A549 (cell line): ENCODE measurements around the gene TBC1D32. TPM values are rescaled to one million over a fixed set of nuclear protein-coding genes. Genes with fewer than 3 reads are reported as not detected.
"Not testable (repeated sequence)": the region's sequence is repeated elsewhere in the genome, so short reads cannot be mapped to it uniquely, and the experiment has no call there.

Experiments used
- ATAC-seq, 2 experiments: fragments of 200-7000 bp in 1 of 2; fragments of >200 bp in 1 of 2; cut with Nextera tagmentation in 1 of 2; cut with Tn5 transposase in 1 of 2; 3 replicates each; pipeline versions ENCODE4 v1.8.0 to v1.9.1; 2018 to 2020; ENCODE audit warnings: mild to moderate bottlenecking in 1 of 2, moderate library complexity in 1 of 2
- CTCF ChIA-PET: fragments of 300-600 bp; sonication (Branson Sonifier 250); formaldehyde crosslinking; extraction: SDS; loops from one replicate; lab custom pipeline; 2021; ENCODE audit warnings: antibody characterized with exemption, inconsistent platforms; lab: Yijun Ruan, JAX
- POLR2A ChIA-PET: fragments of 350-600 bp; formaldehyde crosslinking; extraction: SDS; loops from one replicate; lab custom pipeline; 2021; ENCODE audit warnings: antibody characterized with exemption, inconsistent platforms; lab: Yijun Ruan, JAX
- DNase-seq, 2 experiments: peaks; one replicate each; pipeline versions ENCODE4 v3.0.0 to v3.0.0-alpha.2; 2011 to 2016; ENCODE audit warnings: low read depth in 1 of 2, low spot score in 1 of 2
- FAIRE-seq: peaks from 2 replicates; lab custom pipeline; 2011; peaks lifted over from hg19 to GRCh38; lab: Jason Lieb, UNC
- H3K27ac ChIP-seq, 2 experiments: fragments of >200 bp; sonication (Bioruptor Twin); formaldehyde crosslinking; 3 replicates each; pipeline ENCODE4 v1.5.1; 2016 to 2017
- H3K4me1 ChIP-seq: fragments of >200 bp; sonication (Bioruptor Twin); formaldehyde crosslinking; 3 replicates; pipeline ENCODE4 v1.6.1; 2016
- H3K4me2 ChIP-seq: fragments of >200 bp; sonication (Bioruptor Twin); formaldehyde crosslinking; 3 replicates; pipeline ENCODE4 v1.6.1; 2016
- H3K4me3 ChIP-seq: fragments of >200 bp; sonication (Bioruptor Twin); formaldehyde crosslinking; 3 replicates; pipeline ENCODE4 v1.5.1; 2016
- H3K9me3 ChIP-seq: fragments of >200 bp; sonication (Bioruptor Twin); formaldehyde crosslinking; 3 replicates; pipeline ENCODE4 v1.6.1; 2016
- CBX2 ChIP-seq: fragments of 200-600 bp; sonication (generic); IDR thresholded peaks from 2 replicates; pipeline ENCODE4 v1.6.1; 2016; ENCODE audit warnings: low read depth, mild to moderate bottlenecking, borderline replicate concordance
- CEBPB ChIP-seq, 2 experiments: fragments of >200 bp in 1 of 2; sonication (Bioruptor Twin) in 1 of 2; formaldehyde crosslinking in 1 of 2; IDR thresholded peaks; 2 replicates each; pipeline ENCODE4 v1.6.1; 2012 to 2016
- CTCF ChIP-seq: fragments of >200 bp; sonication (Bioruptor Twin); formaldehyde crosslinking; IDR thresholded peaks from 3 replicates; pipeline ENCODE4 v1.5.1; 2016
- E2F6 ChIP-seq: IDR thresholded peaks from 2 replicates; pipeline ENCODE4 v1.6.1; 2012; ENCODE audit warnings: low read depth, borderline replicate concordance
- EHMT2 ChIP-seq: fragments of 200-600 bp; sonication (generic); IDR thresholded peaks from 2 replicates; pipeline ENCODE4 v1.6.1; 2016; ENCODE audit warnings: antibody characterized with exemption, low read depth, mild to moderate bottlenecking, moderate library complexity
- EP300 ChIP-seq, 2 experiments: fragments of >200 bp; sonication (Bioruptor Twin); formaldehyde crosslinking; IDR thresholded peaks; 2 replicates in 1 of 2; 3 replicates in 1 of 2; pipeline ENCODE4 v1.6.1; 2016 to 2017
- FOSL2 ChIP-seq, 2 experiments: fragments of 450-650 bp in 1 of 2; fragments of >200 bp in 1 of 2; sonication (Bioruptor Twin) in 1 of 2; formaldehyde crosslinking; IDR thresholded peaks; 2 replicates each; pipeline versions ENCODE4 v1.5.0 to v1.6.1; 2016 to 2020; ENCODE audit warnings: mild to moderate bottlenecking in 1 of 2, moderate library complexity in 1 of 2
- GATA3 ChIP-seq: IDR thresholded peaks from 2 replicates; pipeline ENCODE4 v1.6.1; 2012; ENCODE audit warnings: borderline replicate concordance
- HDAC2 ChIP-seq: fragments of 200-600 bp; sonication (generic); IDR thresholded peaks from 2 replicates; pipeline ENCODE4 v1.6.1; 2016
- HES2 ChIP-seq: fragments of >200 bp; sonication (Bioruptor Twin); formaldehyde crosslinking; IDR thresholded peaks from 2 replicates; pipeline ENCODE4 v1.6.1; 2016
- HEYL ChIP-seq: fragments of 250-450 bp; sonication (Bioruptor Pico); IDR thresholded peaks from 2 replicates; pipeline ENCODE4 v1.8.0; 2021; ENCODE audit warnings: mild to moderate bottlenecking, moderate library complexity
- HOXA7 ChIP-seq: fragments of 250-450 bp; sonication (Bioruptor Pico); IDR thresholded peaks from 2 replicates; pipeline ENCODE4 v1.5.0; 2020; ENCODE audit warnings: mild to moderate bottlenecking, moderate library complexity
- KDM1A ChIP-seq: fragments of 200-600 bp; sonication (generic); IDR thresholded peaks from 2 replicates; pipeline ENCODE4 v1.6.1; 2016; ENCODE audit warnings: low read depth, mild to moderate bottlenecking
- KDM5A ChIP-seq: fragments of 200-600 bp; sonication (generic); IDR thresholded peaks from 2 replicates; pipeline ENCODE4 v1.6.1; 2016; ENCODE audit warnings: antibody characterized with exemption, mild to moderate bottlenecking
- MYC ChIP-seq: IDR thresholded peaks from 2 replicates; pipeline ENCODE4 v1.6.1; 2012; ENCODE audit warnings: mild to moderate bottlenecking, inconsistent platforms, low read length, improper control_type of control experiment, borderline replicate concordance
- NFE2L2 ChIP-seq: fragments of 150-350 bp; conservative IDR thresholded peaks from 2 replicates; pipeline ENCODE4 v1.6.1; 2014; ENCODE audit warnings: low read length
- PBX3 ChIP-seq: IDR thresholded peaks from 2 replicates; pipeline ENCODE4 v1.6.1; 2012
- POLR2A ChIP-seq: IDR thresholded peaks from 2 replicates; pipeline ENCODE4 v1.6.1; 2012; ENCODE audit warnings: mild to moderate bottlenecking, low read length
- POLR2AphosphoS2 ChIP-seq: conservative IDR thresholded peaks from 2 replicates; pipeline ENCODE4 v1.6.1; 2012; ENCODE audit warnings: low read length, improper control_type of control experiment, inconsistent platforms
- SREBF2 ChIP-seq: fragments of 450-650 bp; IDR thresholded peaks from 2 replicates; pipeline ENCODE4 v1.6.1; 2014; ENCODE audit warnings: mild to moderate bottlenecking, moderate library complexity
- ZFP36 ChIP-seq: fragments of 450-650 bp; IDR thresholded peaks from 2 replicates; pipeline ENCODE4 v1.6.1; 2014; ENCODE audit warnings: borderline replicate concordance; ENCODE audit not compliant: partially characterized antibody
- WGBS: methylation state at CpG from one replicate; pipeline ENCODE4 v1.1.6; 2017; ENCODE audit errors: missing lambda C conversion rate; 5-methylcytosine and 5-hydroxymethylcytosine counted together
- polyA plus RNA-seq, 4 experiments: library from polyadenylated mRNA; depleted of rRNA in 3 of 4; stranded (reverse); fragments of >200 nt; fragmentation: RNase III in 1 of 4; extraction: RNeasy Plus Mini Kit Qiagen cat#74134 plus additional on column Dnase treatment in 1 of 4; gene quantifications; 2 replicates in 3 of 4; 3 replicates in 1 of 4; pipeline ENCODE4 v1.2.3, GENCODE V29; 2011 to 2017
- TF ChIP-seq, protein P1 (sequence below): fragments of 200-600 bp; sonication (generic); IDR thresholded peaks from 2 replicates; pipeline ENCODE4 v1.6.1; 2016; ENCODE audit warnings: antibody characterized with exemption, mild to moderate bottlenecking, moderate library complexity

TBC1D32 gene
- polyA plus RNA-seq, 2 of the 4 experiments (the other 2 are of a cell fraction): 2.1 to 4.4 TPM

DNA sequence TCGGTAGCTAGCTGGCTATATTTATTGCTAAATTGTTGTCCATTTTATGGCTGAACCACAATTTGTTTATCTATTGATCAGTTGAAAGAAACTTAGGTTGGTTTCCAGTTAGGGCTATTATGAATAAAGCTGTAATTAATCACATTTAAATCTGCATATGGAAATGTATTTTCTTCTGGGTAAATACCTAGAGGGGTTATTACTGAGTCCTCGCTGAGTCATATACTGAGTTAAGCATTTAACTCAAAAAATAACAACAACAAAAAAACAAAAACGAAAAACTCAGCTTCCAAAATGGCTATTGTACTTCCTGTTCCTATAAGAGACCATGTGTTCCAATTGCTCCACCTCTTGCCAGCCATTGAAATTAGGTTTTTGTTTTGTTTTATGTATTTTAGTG is 258.2 kb downstream of the TBC1D32 start:
- no peak overlapping the region for H3K4me2 ChIP-seq
- CTCF ChIA-PET: no interaction called here
- no peak for TF ChIP-seq HES2
- no peak for TF ChIP-seq E2F6
- no peak for TF ChIP-seq EHMT2
- no peak for TF ChIP-seq CEBPB (IDR thresholded peaks at IDR 0.05)
- no peak for TF ChIP-seq CBX2
- no peak for TF ChIP-seq EP300 (IDR thresholded peaks at IDR 0.05)
- TF ChIP-seq PBX3: no peak
- TF ChIP-seq POLR2AphosphoS2: no peak
- FAIRE-seq (no peak), DNase-seq (no peak), ATAC-seq (no peak)
- no peaks in the 10 kb centered on the region for H3K9me3 ChIP-seq
- POLR2A ChIA-PET: no interaction called here
- no peak overlapping the region for H3K27ac ChIP-seq
- H3K4me1 ChIP-seq: no peaks in the 10 kb centered on the region
- H3K4me3 ChIP-seq: no peak overlapping the region
- WGBS: 65% methylated on average over 3 of the region's 3 CpGs

DNA sequence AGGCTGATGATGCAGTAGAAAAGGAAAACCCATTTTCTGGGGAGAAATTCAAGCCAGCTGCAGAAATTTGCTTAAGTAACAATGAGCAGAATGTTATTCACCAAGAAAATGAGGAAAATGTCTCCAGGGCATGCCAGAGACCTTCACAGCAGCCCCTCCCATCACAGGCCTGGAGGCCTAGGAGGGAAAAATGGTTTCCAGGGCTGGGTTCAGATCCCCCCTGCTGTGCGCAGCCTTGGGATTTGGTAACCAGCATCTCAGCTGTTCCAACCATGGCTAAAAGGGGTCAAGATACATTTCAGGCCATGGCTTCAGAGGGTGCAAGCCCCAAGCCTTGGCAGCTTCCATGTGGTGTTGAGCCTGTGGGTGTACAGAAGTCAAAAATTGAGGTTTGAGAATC is 265.5 kb downstream of the TBC1D32 start:
- not testable (repeated sequence) for H3K9me3 ChIP-seq, FAIRE-seq, H3K4me1 ChIP-seq

DNA sequence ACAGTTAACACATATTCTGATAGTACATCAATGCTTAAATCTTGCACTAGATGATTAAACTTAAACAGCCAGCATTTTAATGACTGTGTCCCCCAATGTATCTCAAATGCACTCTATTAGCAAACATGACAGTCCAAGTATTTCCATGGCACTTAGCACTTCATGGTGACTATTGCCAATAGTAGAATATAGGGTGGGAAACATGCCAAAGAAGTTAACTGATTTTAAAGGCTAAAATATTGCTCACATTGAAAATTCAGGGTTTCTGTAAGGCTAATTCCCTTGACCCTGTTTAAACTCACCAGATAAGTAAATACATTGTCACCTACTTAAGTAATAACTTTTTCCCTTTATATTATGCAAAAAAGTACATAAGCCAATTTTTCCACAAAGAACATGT is 266.9 kb downstream of the TBC1D32 start:
- Histone ChIP-seq H3K9me3 (no peaks in the 10 kb centered on the region), H3K27ac (no peak overlapping the region), H3K4me1 (no peaks in the 10 kb centered on the region), H3K4me3 (no peak overlapping the region), H3K4me2 (no peak overlapping the region)
- ATAC-seq (no peak), DNase-seq (no peak), FAIRE-seq (no peak)
- TF ChIP-seq HOXA7 (CRISPR knock-in tag) (no peak), KDM1A (no peak), NFE2L2 (no peak), CBX2 (no peak), HES2 (no peak), HDAC2 (no peak), MYC (no peak), HEYL (CRISPR knock-in tag) (no peak), PBX3 (no peak), SREBF2 (no peak), POLR2A (no peak), GATA3 (no peak), ZFP36 (no peak), CTCF (no peak), KDM5A (no peak), FOSL2 (IDR thresholded peaks at IDR 0.05) (no peak), FOSL2 (CRISPR knock-in tag; IDR thresholded peaks at IDR 0.05) (no peak)
- TF ChIP-seq, protein P1, sequence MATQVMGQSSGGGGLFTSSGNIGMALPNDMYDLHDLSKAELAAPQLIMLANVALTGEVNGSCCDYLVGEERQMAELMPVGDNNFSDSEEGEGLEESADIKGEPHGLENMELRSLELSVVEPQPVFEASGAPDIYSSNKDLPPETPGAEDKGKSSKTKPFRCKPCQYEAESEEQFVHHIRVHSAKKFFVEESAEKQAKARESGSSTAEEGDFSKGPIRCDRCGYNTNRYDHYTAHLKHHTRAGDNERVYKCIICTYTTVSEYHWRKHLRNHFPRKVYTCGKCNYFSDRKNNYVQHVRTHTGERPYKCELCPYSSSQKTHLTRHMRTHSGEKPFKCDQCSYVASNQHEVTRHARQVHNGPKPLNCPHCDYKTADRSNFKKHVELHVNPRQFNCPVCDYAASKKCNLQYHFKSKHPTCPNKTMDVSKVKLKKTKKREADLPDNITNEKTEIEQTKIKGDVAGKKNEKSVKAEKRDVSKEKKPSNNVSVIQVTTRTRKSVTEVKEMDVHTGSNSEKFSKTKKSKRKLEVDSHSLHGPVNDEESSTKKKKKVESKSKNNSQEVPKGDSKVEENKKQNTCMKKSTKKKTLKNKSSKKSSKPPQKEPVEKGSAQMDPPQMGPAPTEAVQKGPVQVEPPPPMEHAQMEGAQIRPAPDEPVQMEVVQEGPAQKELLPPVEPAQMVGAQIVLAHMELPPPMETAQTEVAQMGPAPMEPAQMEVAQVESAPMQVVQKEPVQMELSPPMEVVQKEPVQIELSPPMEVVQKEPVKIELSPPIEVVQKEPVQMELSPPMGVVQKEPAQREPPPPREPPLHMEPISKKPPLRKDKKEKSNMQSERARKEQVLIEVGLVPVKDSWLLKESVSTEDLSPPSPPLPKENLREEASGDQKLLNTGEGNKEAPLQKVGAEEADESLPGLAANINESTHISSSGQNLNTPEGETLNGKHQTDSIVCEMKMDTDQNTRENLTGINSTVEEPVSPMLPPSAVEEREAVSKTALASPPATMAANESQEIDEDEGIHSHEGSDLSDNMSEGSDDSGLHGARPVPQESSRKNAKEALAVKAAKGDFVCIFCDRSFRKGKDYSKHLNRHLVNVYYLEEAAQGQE: no peak
- POLR2A ChIA-PET: no interaction called here
- CTCF ChIA-PET: no interaction called here

More for the DNA sequence above, 265.5 kb downstream of the TBC1D32 start:
- H3K4me3 ChIP-seq, ATAC-seq, CTCF ChIA-PET, H3K4me2 ChIP-seq: not testable (repeated sequence)
- peak; percentile 46 for TF ChIP-seq ZFP36
- TF ChIP-seq, all 56 proteins: peak for 1; not testable (repeated sequence) for 55
- WGBS: 100% methylated on average over 1 of the region's 1 CpG
- POLR2A ChIA-PET, DNase-seq, H3K27ac ChIP-seq: not testable (repeated sequence)
